Dermis blood vessel endothelial cell (primary cell): Measurements from ENCODE around the gene RCAN1. TPM values are rescaled to one million over a fixed set of nuclear protein-coding genes. Genes with fewer than 3 reads are reported as not detected.

ENCODE experiments used
- DNase-seq: peaks from one replicate; pipeline ENCODE4 v3.0.0; 2010
- total RNA-seq: library from RNA; depleted of rRNA; stranded (reverse); fragments of >200 nt; gene quantifications from 2 replicates; pipeline ENCODE4 v1.2.3, GENCODE V29; 2014

The RCAN1 gene
- total RNA-seq, 1 donor from 2014 or later: 45.9 TPM

- DNase-seq: no peak
These were observed 15.9 kb downstream of the RCAN1 start for GRCh38 chr21:34598931-34599400.

- DNase-seq: no peak
These were observed 17.5 kb downstream of the RCAN1 start for GRCh38 chr21:34597406-34597805.

- DNase-seq: no peak
These were observed 18.2 kb downstream of the RCAN1 start for GRCh38 chr21:34596561-34597271.

DNA sequence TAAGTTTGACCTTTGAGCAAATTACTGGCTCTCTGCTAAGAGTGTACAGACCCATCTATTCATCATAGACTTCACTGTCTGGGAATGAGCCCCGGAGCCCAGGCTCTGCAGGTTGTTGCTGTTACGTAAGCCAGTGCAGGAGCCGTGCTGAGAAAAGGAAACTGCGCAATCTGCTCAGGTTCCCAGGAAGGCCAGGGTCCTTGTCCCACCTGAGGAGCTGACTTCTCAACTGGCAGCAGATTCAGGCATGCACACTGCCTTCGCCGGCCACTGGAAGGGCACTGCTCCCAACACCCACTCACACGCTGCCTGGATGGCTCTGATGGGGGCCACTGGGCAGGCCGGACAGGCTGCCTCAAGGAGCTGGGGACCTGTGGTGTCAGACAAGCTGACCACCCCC is 19.5 kb downstream of the RCAN1 start:
- no peak for DNase-seq

GRCh38 chr21:34594566-34595234 is 20.2 kb downstream of the RCAN1 start:
- DNase-seq: no peak

GRCh38 chr21:34593954-34594531 is 20.9 kb downstream of the RCAN1 start:
- peak; percentile 64 for DNase-seq

GRCh38 chr21:34593423-34593822 is 21.5 kb downstream of the RCAN1 start:
- DNase-seq: peak; percentile 55

GRCh38 chr21:34592120-34592955 is 22.6 kb downstream of the RCAN1 start:
- DNase-seq: peak; percentile 23

DNA sequence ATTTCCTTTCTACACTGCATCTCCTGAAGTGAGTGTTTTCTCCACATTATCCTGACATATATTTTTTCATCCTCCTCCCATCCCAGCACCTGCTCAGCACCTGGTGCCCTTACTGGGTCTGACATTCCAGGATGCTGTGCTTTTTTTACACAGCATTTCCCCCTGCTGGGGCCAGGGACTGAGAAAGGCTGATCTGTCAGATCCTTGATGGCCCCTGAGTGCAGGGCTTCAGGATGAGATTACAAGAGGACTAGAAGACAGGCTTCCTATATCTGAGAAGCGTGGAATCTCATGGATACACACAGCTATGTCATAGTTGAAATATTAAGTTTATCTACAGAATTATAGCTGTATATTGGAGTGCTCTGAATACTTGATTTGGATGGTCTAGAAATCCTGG is 24.4 kb downstream of the RCAN1 start:
- DNase-seq: no peak

DNA sequence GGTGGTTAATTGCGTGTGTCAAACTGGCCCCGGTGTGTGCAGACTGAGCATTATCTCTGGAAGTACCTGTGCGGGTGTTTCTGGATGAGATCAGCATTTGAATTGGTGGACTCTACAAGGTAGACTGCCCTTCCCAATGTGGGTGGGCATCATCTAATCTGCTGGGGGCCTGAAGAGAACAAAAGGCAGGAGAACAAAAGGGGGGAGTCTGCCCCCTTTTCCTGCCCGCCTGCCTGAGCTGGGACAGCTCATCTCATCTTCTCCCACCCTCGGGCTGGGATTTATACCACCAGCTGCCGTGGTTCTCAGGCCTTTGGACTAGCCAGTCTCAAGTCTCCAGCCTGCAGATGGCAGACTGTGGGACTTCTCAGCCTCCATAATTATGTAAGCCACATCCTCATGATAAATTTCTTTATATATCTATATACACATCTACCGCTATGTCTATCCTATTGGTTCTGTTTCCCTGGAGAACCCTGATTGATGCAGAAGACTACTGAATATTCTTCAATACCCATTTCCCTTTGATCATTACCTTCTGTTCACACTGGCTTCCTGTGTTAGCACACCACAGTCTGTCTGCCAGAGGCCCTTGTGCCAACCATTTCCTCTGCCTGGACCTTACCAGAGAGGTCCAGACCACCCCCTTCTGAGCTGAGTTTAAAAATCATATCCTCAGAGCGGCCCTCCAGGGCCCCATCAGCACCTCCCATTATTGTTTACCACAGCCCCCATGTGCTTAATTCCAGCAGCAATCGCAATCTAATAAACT is 25.2 kb downstream of the RCAN1 start:
- DNase-seq: no peak

GRCh38 chr21:34583926-34584563 is 30.9 kb downstream of the RCAN1 start:
- no peak for DNase-seq

- DNase-seq: peak; percentile 73
These were observed 32.3 kb downstream of the RCAN1 start for GRCh38 chr21:34582506-34583150.

DNA sequence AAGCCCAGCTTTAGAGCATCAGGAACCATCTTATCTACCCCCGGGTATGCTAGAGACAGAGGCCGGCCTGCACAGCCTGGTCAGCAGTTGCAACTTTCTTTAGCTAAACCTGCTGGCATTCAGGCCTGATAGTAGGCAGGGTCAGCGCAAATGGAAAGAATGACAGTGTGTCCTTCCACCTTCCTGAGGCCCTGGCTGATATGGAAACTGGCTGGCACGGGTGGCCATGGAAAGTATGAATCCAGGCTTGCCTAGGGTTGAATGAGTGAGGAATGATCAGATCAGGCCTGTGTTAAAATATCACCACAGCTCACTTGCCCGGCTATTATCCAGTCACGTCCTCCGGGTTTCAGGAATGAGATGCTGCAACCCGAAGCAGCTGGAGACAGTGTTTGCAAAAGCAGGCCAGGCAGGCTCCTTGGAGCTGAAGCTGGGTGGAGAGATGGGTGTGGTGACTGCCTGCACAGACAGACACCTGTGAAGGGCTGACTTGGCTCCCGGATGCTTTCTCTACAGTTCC is 34.7 kb downstream of the RCAN1 start:
- peak; percentile 49 for DNase-seq

GRCh38 chr21:34579411-34579810 is 35.5 kb downstream of the RCAN1 start:
- DNase-seq: no peak

GRCh38 chr21:34576041-34576511 is 38.8 kb downstream of the RCAN1 start:
- no peak for DNase-seq

DNA sequence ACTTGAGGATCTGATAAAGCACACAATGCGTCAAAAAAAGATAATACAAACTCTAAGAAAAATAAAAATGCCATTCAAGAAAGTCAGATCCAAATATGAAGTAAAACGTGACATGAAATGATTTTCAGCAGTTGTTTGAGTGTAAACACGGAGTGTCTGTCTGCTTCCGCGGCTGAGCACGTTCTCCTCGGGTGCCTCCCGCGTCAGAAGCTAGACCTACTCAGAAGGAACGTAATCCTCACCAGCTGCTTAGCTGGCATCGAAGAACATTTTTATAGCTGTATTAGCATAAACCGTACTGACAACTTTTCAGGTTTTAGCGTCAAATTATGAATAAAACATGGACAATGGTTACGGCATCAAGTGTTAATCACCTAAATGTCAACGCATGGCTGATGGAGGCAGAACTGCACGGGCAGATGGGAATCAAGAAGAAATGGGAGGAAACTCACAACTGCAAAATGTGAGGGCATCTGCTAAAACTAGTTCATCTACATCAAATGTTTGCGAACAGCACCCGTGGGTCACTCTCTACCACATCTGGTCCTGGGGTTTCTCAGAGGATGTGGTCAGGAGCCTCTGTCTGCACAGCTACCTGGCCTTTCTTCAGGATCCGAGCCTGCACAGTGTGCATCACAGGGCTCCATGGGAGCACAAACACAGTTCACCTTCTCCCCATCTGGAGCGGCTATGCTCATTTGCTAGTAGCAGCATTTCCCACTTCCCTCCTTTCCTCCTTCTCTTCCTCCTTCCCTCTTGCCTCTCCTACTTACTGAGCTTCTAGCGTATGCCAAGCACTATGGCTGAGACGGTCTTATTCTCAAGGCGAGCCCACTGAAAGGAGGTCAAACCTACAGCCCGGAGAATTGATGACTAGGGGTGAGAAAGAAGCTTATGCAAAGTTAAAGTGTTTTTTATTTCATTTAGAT is 40.0 kb downstream of the RCAN1 start:
- no peak for DNase-seq

- DNase-seq: no peak
These were observed 42.9 kb downstream of the RCAN1 start for GRCh38 chr21:34571994-34572393.

DNA sequence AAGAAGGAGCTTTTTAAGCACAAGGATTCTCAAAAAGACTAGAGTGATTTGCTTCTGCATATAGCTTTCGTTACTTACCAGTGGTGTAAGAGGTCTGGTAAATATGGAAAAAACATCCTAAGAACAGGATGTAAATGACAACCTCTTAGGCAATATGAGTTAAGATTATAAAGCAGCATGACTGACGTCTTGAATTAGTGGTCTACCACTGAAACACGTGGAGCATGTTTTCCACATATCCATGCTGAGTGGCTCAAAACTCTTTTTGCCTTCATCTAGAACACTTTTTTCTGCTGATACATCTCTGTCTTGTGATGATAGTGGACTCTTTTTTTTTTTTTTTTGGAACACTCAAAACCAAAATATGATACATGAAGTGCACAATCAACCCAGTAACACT is 44.6 kb downstream of the RCAN1 start:
- no peak for DNase-seq

- DNase-seq: no peak
These were observed 45.4 kb downstream of the RCAN1 start for GRCh38 chr21:34569381-34569979.
